NCI-H146 treated with DMSO at 0.1 percent for 48 hours (cell line): ENCODE data around the gene ITGB4.

Experiments
- DNase-seq: peaks from one replicate; lab custom pipeline; 2025; ENCODE audit not compliant: unreplicated experiment; lab: John Stamatoyannopoulos, UW

Gene ITGB4

DNA sequence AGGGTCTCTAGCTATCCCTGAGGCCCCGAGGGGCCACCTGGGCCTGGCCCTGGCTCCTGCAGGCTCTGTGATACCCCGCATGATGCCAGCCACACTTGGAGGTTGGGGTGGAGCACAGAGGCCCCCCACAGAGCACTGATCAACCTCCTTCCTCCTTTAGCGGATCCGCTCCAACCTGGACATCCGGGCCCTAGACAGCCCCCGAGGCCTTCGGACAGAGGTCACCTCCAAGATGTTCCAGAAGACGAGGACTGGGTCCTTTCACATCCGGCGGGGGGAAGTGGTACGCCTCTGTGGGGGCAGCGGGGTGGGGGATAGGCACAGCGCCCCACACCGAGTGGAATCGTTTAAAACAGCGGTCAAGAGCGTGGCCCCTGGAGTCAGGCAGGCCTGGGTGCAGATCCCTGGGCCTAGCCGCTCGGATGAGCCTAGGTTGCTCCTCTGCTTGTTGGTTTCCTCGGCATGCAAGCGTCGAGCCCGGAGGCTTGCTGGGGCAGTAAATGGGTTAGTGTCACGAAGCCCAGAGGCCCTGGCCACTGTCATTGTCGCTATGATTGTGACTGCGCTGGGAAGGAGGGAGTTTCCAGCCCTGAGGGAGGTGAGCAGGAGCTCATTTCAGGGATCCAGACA, 9.9 kb downstream of the ITGB4 start:
- DNase-seq, result no peak

GRCh38 chr17:75731716-75732498, 10.6 kb downstream of the ITGB4 start:
- no peak for DNase-seq

- DNase-seq, result no peak
These were observed 12.2 kb downstream of the ITGB4 start for GRCh38 chr17:75733471-75733870.

DNA sequence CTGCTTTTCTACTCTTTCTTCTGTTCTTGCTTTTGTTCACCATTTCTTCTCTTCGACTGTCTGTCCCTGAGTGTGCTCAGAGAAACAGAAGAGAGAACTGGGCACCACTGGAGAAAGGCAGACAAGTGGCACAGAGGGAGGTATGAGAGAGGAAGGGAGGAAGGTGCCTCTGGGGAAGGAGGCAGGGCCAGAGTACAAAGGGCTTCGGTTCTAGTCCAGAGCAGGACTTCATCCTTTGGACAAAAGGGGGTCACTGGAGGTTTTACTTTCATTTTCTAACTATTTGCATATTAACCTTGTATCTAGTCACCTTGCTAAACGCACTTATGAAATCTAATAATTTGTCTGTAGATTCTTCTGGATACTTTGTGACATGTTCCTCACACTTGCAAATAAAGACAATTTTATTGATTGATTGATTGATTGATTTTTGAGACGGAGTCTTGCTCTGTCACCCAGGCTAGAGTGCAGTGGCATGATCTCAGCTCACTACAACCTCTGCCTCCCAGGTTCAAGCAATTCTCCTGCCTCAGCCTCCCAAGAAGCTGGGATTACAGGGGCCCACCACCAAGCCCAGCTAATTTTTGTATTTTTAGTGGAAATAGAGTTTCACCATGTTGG, 13.5 kb downstream of the ITGB4 start:
- DNase-seq, result no peak

GRCh38 chr17:75736173-75736835, 15.0 kb downstream of the ITGB4 start:
- no peak for DNase-seq

DNA sequence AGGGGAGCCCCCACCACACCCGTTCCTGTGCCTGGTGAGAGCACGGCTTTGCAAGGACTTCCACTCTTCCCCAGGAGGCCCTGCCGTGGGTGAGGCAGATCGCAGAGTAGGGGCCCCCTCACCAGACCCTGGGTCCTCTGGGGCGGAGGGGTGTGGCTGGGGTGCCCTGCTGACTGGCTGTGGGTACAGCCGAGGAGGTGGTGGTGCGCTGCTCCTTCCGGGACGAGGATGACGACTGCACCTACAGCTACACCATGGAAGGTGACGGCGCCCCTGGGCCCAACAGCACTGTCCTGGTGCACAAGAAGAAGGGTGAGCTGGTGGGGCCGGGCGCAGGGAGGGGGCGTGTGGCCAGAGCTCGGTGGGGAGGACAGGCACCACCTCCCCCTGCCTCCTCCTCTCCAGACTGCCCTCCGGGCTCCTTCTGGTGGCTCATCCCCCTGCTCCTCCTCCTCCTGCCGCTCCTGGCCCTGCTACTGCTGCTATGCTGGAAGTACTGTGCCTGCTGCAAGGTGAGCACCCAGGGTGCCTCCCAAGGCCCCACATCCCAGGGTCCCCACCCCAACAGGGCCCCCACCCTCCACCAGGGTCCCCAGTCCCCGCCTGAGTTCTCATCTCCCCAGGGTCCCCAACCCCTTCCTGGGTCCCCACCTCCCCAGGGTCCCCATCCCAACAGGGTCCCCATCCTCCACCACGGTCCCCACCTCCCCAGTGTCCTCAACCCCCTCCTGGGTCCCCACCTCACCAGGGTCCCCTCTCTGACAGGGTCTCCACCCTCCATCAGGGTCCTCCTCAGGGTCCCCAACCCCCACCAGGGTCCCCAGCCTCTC, 16.1 kb downstream of the ITGB4 start:
- no peak for DNase-seq

DNA sequence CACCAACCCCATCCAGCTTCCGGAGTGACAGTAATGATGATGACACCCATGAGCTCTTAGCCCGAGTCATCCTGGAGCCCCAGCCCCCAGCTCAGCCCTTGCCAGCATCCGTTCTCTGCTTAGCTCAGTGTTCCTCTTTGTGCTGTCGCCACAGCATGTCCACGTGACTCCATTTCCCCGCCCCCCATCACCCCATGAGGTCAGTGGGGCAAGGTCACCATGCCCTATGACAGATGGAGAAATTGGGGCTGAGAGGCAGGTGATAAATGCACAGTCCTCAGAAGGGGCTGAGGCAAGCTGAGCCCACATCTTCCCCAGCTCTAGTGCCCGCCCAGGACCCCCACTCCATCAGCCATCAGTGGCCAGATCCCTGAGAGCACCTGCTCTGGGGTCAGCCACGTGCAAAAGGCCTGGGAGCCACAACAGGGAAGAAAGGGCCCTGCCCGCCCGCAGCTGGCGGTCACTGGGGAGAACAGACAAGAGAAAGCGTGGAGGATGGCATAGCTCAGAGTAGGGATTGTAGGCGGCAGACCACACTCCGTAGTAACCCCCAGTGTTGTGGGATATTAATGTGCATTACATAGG, 17.1 kb downstream of the ITGB4 start:
- DNase-seq, result no peak

GRCh38 chr17:75739174-75739573, 17.9 kb downstream of the ITGB4 start:
- no peak for DNase-seq

GRCh38 chr17:75739801-75740200, 18.5 kb downstream of the ITGB4 start:
- DNase-seq, result no peak

- no peak for DNase-seq
These were observed 19.0 kb downstream of the ITGB4 start for GRCh38 chr17:75740215-75740614.

- DNase-seq, result no peak
These were observed 19.4 kb downstream of the ITGB4 start for GRCh38 chr17:75740631-75741077.

GRCh38 chr17:75742337-75742736, 21.1 kb downstream of the ITGB4 start:
- DNase-seq, result no peak

DNA sequence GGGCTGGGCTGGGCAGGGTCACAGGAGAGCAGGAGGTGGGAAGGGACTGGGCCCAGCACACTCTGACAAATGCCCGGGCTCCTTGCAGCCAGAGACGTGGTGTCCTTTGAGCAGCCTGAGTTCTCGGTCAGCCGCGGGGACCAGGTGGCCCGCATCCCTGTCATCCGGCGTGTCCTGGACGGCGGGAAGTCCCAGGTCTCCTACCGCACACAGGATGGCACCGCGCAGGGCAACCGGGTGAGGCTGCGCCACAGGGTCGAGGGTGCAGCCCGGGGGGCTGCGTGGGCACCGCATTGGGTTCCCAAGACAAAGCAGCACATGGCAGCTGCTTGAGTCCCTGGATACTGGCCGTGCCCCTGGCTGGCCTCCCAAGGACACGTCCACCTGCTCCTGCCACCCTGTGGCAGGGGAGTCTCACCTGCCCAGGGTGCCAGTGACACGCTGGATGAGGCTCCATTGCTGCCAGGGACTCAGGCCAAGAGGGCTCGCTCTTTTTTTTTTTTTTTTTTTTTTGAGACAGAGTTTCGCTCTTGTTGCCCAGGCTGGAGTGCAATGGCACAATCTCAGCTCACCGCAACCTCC, 22.5 kb downstream of the ITGB4 start:
- no peak for DNase-seq

DNA sequence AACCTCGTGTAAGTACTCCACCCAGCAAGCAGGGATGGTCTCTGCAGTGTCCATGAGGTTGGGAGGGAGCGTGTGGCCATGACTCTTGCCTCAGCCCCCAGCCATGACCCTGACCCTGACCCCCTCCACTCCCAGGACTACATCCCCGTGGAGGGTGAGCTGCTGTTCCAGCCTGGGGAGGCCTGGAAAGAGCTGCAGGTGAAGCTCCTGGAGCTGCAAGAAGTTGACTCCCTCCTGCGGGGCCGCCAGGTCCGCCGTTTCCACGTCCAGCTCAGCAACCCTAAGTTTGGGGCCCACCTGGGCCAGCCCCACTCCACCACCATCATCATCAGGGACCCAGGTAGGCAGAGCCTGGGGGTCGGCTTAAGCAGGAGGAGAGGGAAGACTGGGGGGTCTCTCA, 27.4 kb downstream of the ITGB4 start:
- no peak for DNase-seq

DNA sequence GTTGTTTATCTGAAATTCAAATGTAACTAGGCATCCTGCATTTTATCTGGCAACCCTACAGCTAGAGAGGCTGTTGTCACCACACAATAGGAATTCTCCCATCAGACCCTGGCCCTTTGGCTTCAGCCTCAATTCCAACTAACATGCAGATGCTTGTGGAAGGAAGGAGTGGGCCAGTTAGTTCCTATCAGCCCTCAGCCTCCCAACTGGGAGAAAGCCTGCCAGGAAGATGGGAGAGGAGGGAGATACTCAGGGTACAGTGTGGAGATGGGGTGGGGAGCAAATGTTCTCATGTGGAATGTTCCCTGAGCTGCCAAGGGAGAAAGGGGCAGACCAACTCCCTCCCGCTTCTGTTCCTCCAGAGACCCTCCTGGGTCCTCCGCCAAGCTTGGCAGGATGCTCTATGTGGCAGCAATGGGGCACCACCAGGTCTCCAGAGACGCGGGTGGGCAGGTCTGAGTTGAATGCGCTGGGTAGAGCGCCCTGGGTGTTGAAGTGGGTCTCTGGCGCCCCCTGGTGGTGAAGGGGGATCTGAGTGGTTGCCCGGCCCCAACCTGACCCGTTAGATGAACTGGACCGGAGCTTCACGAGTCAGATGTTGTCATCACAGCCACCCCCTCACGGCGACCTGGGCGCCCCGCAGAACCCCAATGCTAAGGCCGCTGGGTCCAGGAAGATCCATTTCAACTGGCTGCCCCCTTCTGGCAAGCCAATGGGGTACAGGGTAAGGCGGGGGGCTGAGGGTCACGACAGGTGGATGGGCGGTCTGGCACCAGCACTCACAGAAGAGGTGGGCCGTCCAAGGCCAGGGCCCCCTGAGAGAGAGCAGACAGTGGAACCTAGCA, 28.5 kb downstream of the ITGB4 start:
- peak; percentile 48 for DNase-seq

DNA sequence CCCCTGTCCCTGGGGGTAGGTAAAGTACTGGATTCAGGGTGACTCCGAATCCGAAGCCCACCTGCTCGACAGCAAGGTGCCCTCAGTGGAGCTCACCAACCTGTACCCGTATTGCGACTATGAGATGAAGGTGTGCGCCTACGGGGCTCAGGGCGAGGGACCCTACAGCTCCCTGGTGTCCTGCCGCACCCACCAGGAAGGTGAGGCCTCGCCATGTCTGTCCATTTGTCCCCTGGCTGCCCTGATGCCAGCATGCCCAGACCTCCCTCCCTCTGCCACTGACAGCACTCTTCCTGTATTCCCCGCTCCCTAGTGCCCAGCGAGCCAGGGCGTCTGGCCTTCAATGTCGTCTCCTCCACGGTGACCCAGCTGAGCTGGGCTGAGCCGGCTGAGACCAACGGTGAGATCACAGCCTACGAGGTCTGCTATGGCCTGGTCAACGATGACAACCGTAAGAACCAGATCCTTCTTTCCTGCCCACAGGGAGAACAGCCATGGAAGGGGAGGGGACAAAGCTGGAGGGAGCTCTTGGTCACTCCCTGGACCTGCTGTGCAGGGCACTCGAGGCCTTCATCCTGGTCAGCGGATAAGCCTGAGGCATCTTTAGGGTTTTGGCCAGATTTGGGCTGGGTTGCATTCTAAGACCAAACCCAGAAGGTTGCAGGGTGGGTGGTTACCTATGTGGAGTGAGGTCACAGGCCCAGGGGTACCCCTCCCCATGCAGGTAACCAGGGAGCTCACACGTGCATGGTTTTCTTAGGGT, 29.6 kb downstream of the ITGB4 start:
- DNase-seq, result no peak

DNA sequence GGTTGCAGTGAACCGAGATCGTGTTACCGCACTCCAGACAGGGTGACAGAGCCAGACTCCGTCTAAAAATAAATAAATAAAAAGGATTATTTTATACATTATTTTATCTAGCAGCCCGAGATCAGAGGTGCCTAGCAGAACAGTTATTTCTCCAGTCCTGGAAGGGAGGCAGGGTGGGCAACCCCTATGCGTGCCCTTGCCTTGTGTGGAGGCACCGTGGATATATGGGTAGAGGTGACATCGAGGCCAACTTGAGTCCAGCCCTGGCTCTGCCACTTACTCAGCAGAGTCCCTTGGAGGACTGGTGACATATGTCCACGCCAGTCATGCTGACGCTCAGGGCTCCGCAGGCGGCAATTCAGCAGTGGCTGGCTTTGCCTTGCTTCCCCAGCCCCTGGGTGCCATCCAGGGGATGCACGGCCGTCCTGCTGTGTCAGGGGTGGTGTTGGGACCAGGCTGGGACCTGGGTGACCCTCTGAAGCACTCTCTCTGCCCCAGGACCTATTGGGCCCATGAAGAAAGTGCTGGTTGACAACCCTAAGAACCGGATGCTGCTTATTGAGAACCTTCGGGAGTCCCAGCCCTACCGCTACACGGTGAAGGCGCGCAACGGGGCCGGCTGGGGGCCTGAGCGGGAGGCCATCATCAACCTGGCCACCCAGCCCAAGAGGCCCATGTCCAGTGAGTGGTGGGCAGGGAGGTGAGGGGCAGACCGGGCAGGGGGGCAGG, 30.6 kb downstream of the ITGB4 start:
- DNase-seq, result no peak

DNA sequence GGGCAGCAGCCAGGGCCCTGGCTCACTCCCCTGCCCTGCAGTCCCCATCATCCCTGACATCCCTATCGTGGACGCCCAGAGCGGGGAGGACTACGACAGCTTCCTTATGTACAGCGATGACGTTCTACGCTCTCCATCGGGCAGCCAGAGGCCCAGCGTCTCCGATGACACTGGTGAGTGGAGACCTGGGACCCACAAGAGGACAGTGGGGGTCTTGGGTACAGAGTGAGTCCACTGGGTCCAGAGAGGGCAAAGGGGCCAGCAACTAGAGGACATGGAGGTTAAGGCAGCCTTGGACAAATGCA, 31.1 kb downstream of the ITGB4 start:
- no peak for DNase-seq
